ENCODE results near the gene SDF4. TPM values are rescaled to one million over a fixed set of nuclear protein-coding genes. Genes with fewer than 3 reads are reported as not detected.

Gene SDF4
- total and polyA plus RNA-seq, 2 donors (not counting 1 experiment from before 2014, with no cell fraction given) = 100 to 143 TPM

GRCh38 chr1:1218524-1219200 lies 13.1 kb downstream of the SDF4 start:
- Mint-ChIP-seq H3K4me1 (peaks cover 20% of the 10 kb centered on the region), H3K9me3 (ENCODE audit: insufficient read depth) (no peaks in the 10 kb centered on the region), H3K27me3 (no peaks in the 10 kb centered on the region), H3K27ac (no peak overlapping the region), H3K4me3 (no peak overlapping the region)
- peaks cover 14% of the 10 kb centered on the region for H3K79me2 ChIP-seq (ENCODE audit: control insufficient read depth, insufficient read depth, low read length)
- ATAC-seq (ENCODE audit: low read depth) = no peak
- H3K4me3 ChIP-seq (ENCODE audit: control extremely low read depth in 1 of 5, extremely low read depth in 1 of 5, insufficient read depth in 1 of 5, low read depth in 2 of 5, low read length in 4 of 5) = no peak overlapping the region
- H3K4me2 ChIP-seq (replicated peaks; ENCODE audit: low read depth, low read length, poor library complexity, severe bottlenecking) = no peak overlapping the region
- no peak overlapping the region for H3K27ac ChIP-seq (ENCODE audit: low read length in 2 of 2)
- intact Hi-C loops (cut with micrococcal nuclease) = no loop called here
- TF ChIP-seq CTCF (IDR thresholded peaks at IDR 0.05) = no peak
- TF ChIP-seq EZH2 (IDR thresholded peaks at IDR 0.05; ENCODE audit: borderline replicate concordance, insufficient read depth, low read depth, low read length, poor library complexity, severe bottlenecking) = no peak
- POLR2A ChIA-PET = no interaction called here
- H4K20me1 ChIP-seq (ENCODE audit: control insufficient read depth, insufficient read depth, low read length, poor library complexity, severe bottlenecking) = peaks cover 61% of the 10 kb centered on the region
- peaks cover 18 to 19% of the 10 kb centered on the region in 2 donors for H3K4me1 ChIP-seq (ENCODE audit: control insufficient read depth in 2 of 2, insufficient read depth in 2 of 2, low read length in 2 of 2)
- WGBS (ENCODE audit: insufficient coverage) = 96% methylated on average over 36 of the region's 36 CpGs
- H3K27me3 ChIP-seq (replicated peaks in 1 of 4; ENCODE audit: control extremely low read depth in 1 of 4, control insufficient read depth in 3 of 4, insufficient read depth in 4 of 4, low read length in 3 of 4) = no peaks in the 10 kb centered on the region
- no peak overlapping the region for H3K9ac ChIP-seq (ENCODE audit: low read length)
- CTCF ChIA-PET = interaction anchor here (0.5 to 1.8 kb wide), 2 partner anchors 33 to 97 kb away, joined by 4 to 5 read pairs; no protein-coding TSS in a partner anchor
- peaks cover 0 to 57% of the 10 kb centered on the region in 2 experiments for H3K36me3 ChIP-seq (replicated peaks in 1 of 2; ENCODE audit: control extremely low read depth in 1 of 2, control insufficient read depth in 1 of 2, extremely low read depth in 1 of 2, insufficient read depth in 2 of 2, low read length in 1 of 2)
- DNase-seq = no peak
- H3K9me3 ChIP-seq (ENCODE audit: control extremely low read depth in 1 of 3, control insufficient read depth in 2 of 3, insufficient read depth in 1 of 3, low read length in 2 of 3) = peaks cover 0 to 6% (median 0%) of the 10 kb centered on the region in 3 donors
- H2AFZ ChIP-seq (ENCODE audit: insufficient read depth, low read depth, low read length, poor library complexity, severe bottlenecking) = no peak overlapping the region

Data from B cell (primary cell).